Peyer's patch (tissue), 4 donors: ENCODE results near the gene ITPRIPL1.

Source experiments
- POLR2A ChIP-seq, 2 donors: fragments of 450-650 bp; IDR thresholded peaks; one replicate each; pipeline ENCODE4 v1.5.1; 2017; ENCODE audit warnings: antibody characterized with exemption in 2 of 2, mild to moderate bottlenecking in 2 of 2, moderate library complexity in 2 of 2
- TF ChIP-seq, protein P1 (sequence below), 6 experiments: fragments of 450-650 bp in 4 of 6; fragments of 200-600 bp in 2 of 6; sonication (generic) in 1 of 6; IDR thresholded peaks; one replicate each; pipeline ENCODE4 v1.5.1; 2017 to 2019; ENCODE audit warnings: antibody characterized with exemption in 6 of 6, mild to moderate bottlenecking in 3 of 6, moderate library complexity in 1 of 6

GRCh38 chr2:96344011-96344410, 18.9 kb downstream of the ITPRIPL1 start:
- TF ChIP-seq, protein P1, sequence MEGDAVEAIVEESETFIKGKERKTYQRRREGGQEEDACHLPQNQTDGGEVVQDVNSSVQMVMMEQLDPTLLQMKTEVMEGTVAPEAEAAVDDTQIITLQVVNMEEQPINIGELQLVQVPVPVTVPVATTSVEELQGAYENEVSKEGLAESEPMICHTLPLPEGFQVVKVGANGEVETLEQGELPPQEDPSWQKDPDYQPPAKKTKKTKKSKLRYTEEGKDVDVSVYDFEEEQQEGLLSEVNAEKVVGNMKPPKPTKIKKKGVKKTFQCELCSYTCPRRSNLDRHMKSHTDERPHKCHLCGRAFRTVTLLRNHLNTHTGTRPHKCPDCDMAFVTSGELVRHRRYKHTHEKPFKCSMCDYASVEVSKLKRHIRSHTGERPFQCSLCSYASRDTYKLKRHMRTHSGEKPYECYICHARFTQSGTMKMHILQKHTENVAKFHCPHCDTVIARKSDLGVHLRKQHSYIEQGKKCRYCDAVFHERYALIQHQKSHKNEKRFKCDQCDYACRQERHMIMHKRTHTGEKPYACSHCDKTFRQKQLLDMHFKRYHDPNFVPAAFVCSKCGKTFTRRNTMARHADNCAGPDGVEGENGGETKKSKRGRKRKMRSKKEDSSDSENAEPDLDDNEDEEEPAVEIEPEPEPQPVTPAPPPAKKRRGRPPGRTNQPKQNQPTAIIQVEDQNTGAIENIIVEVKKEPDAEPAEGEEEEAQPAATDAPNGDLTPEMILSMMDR (IDR thresholded peaks at IDR 0.05) = peak in 2 of 6 experiments; percentile 6 to 14
- TF ChIP-seq POLR2A (IDR thresholded peaks at IDR 0.05) = peak; percentile 17 to 36
